HG03025 (cell line): ENCODE measurements around the gene LRCH1.

Experiments used
- ATAC-seq: cut with Tn5 transposase; IDR thresholded peaks from one replicate; pipeline ENCODE4 v1.9.1; 2021; ENCODE audit warnings: mild to moderate bottlenecking, moderate library complexity; ENCODE audit not compliant: unreplicated experiment, low FRiP score

Gene LRCH1

GRCh38 chr13:46655377-46656180 is 102.6 kb downstream of the LRCH1 start:
- ATAC-seq, result no peak

GRCh38 chr13:46656786-46657185 is 103.8 kb downstream of the LRCH1 start:
- peak; percentile 69 for ATAC-seq

- ATAC-seq, result no peak
Measured at GRCh38 chr13:46659413-46660065, 106.6 kb downstream of the LRCH1 start.

GRCh38 chr13:46660416-46660815 is 107.4 kb downstream of the LRCH1 start:
- ATAC-seq, result no peak

DNA sequence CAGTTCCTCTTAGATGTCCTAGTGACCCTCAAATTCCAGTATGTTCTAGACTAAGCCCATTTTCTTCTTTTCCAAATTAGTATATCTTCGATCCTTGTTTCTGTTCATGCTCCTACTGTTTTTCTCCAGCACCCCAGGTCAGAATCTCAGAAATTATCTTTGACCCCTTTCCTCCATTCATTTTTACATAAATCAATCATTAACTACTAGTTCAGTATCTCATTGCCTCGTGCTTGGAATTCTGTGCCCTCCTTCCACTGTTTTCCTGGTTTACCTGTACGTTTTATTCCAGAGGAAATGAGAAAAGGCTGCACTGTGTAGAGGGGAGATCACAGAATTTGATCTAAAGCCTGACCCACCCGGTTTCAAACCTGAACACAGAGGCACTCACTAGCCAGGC is 107.9 kb downstream of the LRCH1 start:
- ATAC-seq, result no peak

GRCh38 chr13:46662690-46663089 is 109.7 kb downstream of the LRCH1 start:
- ATAC-seq, result peak; percentile 54

- no peak for ATAC-seq
Measured at GRCh38 chr13:46663206-46664037, 110.5 kb downstream of the LRCH1 start.

GRCh38 chr13:46664195-46664594 is 111.2 kb downstream of the LRCH1 start:
- ATAC-seq, result no peak

DNA sequence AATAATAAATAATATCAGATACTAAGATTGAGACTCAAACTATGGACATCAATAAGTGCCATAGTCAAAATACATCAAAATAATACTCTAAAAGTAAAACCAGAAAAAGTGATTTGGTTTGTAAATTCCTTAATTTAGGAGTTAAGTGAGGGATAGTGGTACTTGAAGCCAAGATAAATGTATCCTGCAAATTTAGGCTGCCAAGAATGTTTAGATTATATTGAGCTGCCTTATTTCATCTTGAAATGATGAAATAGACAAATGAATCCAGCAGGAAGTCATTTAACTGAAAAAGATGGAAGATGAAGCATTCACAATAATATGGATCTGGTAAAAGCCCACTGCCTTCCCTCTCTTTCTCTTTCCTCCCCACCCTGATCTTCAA is 112.3 kb downstream of the LRCH1 start:
- no peak for ATAC-seq

DNA sequence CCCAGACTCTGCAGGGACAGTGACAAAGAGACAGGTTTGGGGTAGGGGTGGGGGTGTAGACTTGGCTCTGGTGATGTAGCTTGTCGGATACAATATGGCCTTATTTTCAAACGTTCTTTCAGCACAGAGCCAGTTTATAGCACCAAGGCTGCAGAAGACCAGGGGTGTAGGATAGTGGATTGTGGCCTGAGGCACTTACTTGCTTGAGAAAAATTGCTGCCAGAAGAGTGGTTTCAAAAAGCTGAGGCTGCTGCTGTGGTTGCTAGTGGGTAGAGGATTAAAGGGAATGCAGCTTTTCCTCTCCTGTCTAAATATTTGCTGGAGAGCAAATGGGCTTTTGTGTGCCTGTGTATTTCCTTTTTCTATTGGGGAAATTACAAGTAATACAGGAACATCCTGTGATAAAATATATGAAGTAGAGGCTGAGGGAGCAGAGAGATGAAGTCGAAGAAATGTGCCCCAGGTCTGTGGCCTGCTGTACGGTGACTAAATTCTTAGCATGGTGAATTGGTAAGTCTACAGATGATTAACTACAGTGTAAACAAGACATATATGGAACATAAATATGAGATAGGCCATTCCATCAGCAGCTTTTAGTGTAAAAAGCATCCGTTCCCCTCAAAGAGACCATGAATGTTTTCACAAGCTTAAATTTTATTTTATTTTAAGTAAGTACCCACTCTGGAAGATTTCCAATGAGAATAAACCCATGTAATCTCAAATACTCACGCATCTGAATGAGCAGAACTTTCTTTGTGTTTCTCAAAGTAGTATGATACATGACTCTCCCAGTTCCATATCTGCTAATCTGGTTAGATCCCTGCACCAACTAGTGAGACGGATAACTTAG is 112.9 kb downstream of the LRCH1 start:
- no peak for ATAC-seq

DNA sequence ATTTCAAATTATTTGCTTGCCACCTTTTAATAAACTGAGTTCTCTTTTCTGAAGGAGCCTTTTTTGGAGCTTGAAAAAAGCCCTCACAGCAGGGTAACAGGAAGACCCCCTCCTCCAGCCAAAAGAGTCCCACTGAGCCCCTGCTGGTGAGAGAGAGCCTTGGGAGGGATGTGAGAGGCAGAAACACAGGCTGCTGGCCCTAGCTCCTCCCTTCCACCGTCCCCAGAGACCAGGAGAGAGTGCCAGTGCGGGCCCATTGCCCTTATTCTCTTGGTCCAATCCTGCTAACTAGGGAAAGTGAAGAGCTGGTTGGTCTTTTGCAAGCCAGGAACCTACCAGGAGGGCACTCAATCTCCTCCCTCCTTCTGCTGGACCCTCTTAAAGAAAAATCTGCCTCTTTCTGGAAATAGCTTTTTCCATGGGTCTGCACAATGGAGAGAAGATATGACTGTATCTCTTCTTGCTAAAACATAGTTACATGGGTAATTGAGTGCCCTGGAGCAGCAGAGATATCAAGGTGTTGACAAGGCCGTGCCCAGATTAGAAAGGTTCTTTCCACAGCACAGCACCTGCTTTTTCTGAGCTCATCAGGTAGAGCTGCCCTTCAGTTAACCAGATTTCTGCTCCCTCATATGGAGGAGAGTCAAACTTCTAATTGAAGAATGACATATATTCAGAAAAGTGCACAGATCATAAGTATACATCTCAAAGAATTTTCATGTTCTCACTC is 113.9 kb downstream of the LRCH1 start:
- no peak for ATAC-seq

- ATAC-seq, result no peak
Measured at GRCh38 chr13:46667687-46668281, 114.8 kb downstream of the LRCH1 start.

DNA sequence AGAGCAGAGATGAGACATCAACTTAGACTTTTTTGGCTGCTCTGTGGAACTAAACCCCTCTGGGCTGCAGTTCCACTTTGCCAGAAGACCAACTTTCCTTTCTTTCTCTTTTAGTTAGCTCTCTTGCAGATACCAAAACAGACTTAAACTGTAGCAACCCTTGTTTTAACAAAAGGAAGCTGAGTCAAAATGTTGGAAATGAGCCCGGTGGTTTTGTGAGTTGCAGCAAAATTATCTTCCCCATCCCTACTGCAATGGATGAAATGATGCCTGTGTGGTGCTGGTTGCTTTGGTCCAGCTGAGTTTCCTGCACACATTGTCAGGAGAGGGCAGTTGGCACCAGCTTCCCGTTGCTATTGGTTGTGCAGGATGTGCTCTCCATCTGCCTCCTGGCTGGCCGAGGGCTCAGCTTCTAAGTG is 115.3 kb downstream of the LRCH1 start:
- no peak for ATAC-seq

GRCh38 chr13:46668931-46669525 is 116.1 kb downstream of the LRCH1 start:
- no peak for ATAC-seq

DNA sequence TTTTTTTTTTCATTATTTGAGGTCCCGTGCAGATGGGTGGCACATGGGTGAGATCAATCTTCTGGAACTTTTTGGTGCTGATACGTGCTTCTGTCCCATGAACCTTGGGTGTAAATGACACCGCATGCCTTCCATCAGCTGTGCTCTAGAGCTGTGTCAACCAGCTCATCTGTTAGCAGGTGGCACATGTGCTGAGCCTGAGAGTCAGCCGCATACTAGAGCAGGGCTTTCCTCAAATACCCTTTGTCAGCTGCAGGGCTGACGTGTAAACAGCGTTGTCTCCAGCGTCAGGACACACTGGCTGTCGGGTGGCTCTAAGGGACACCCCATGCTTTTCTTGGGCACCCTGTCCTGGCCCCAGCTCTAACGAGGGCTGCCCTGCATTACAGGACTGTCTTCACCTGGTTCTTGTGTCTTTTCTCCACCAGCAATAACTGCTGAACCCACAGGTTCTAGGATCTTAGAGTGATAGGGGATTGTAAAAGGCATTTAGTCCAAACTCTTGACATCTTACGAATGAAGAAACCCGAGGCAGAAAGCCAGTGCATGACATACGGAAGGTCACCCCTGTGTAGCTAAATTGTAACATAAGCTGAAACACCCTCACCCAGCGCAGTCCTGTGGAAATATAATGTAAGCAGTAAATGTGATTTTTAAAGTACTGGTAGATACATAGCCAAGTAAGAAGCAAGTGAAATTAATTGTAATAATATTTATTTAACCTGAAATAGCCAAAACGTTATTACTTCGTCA is 119.5 kb downstream of the LRCH1 start:
- ATAC-seq, result no peak

GRCh38 chr13:46675016-46675415 is 122.0 kb downstream of the LRCH1 start:
- ATAC-seq, result no peak

- ATAC-seq, result no peak
Measured at GRCh38 chr13:46676378-46676725, 123.4 kb downstream of the LRCH1 start.

GRCh38 chr13:46679369-46680120 is 126.6 kb downstream of the LRCH1 start:
- ATAC-seq, result peak; percentile 95
